Activated CD4-positive, alpha-beta T cell treated with anti-CD3 and anti-CD28 coated beads, Interleukin-2, amount 10 ng/mL, durations not matched to agents 7 days and 5 days (primary cell): ENCODE measurements around the gene COPZ1. TPM values are rescaled to one million over a fixed set of nuclear protein-coding genes. Genes with fewer than 3 reads are reported as not detected.

ENCODE experiments used
- microRNA-seq: library from miRNA; unstranded; fragments of <30 nt; microRNA quantifications from one replicate; pipeline ENCODE4 v1.2.0, GENCODE V29; 2021; ENCODE audit warnings: borderline microRNAs expressed, borderline replicate concordance
- total RNA-seq, 2 experiments: library from RNA; stranded (reverse); gene quantifications; one replicate each; pipeline ENCODE4 v1.2.3, GENCODE V29; 2021

The COPZ1 gene
- total RNA-seq, 2 experiments from 2014 or later = 113 to 124 TPM

Small RNAs within 50 kb of the gene (microRNA-seq; reads per million reads assigned to microRNA genes)
- 148 reads per million, percentile 73 among the genes with 10 or more reads in this experiment for gene MIR148B

Other genes starting within 250 kb of the COPZ1 start
- gene SMUG1, start 136.1 kb upstream of the COPZ1 start, total RNA-seq = 10 to 100 TPM; 24.3 to 27.8 TPM
- 100 to 1,000 TPM; 145 to 170 TPM for gene CBX5, start 45.0 kb upstream of the COPZ1 start, total RNA-seq
- 1,000 to 10,000 TPM; 1,432 to 1,554 TPM for gene HNRNPA1, start 44.4 kb upstream of the COPZ1 start, total RNA-seq
- gene NFE2, start 24.1 kb upstream of the COPZ1 start, total RNA-seq = not detected
- gene GPR84, start 39.4 kb downstream of the COPZ1 start, total RNA-seq = under 1 TPM; 0.15 to 0.33 TPM
- 1 to 10 TPM in 1 of 2 experiments, under 1 TPM in 1; 0.48 to 1.3 TPM for gene ZNF385A, start 59.6 kb downstream of the COPZ1 start, total RNA-seq
- 10 to 100 TPM; 83.5 to 88.7 TPM for gene ITGA5, start 94.1 kb downstream of the COPZ1 start, total RNA-seq
- gene GTSF1, start 148.5 kb downstream of the COPZ1 start, total RNA-seq = 10 to 100 TPM in 1 of 2 experiments, 1 to 10 TPM in 1; 8.5 to 10.8 TPM
- gene NCKAP1L, start 172.6 kb downstream of the COPZ1 start, total RNA-seq = 100 to 1,000 TPM; 182 to 215 TPM
- gene PDE1B, start 224.5 kb downstream of the COPZ1 start, total RNA-seq = 10 to 100 TPM; 21.4 to 21.7 TPM